H1 (cell line): ENCODE data around the gene DICER1.

Experiments
- CTCF ChIP-seq, 3 experiments: IDR thresholded peaks; 1 replicate in 2 of 3; 2 replicates in 1 of 3; pipeline versions ENCODE4 v1.5.1 to v1.6.1; 2011; ENCODE audit warnings: low read length in 3 of 3, mild to moderate bottlenecking in 3 of 3, inconsistent platforms in 2 of 3, low read depth in 1 of 3, moderate library complexity in 1 of 3; ENCODE audit not compliant: insufficient read depth in 1 of 3; ENCODE audit errors: control extremely low read depth in 1 of 3
- MAX ChIP-seq: IDR thresholded peaks from 2 replicates; pipeline ENCODE4 v1.6.1; 2012; ENCODE audit warnings: inconsistent platforms
- TBP ChIP-seq: IDR thresholded peaks from 2 replicates; pipeline ENCODE4 v1.6.1; 2011; ENCODE audit warnings: low read depth, low read length, improper control_type of control experiment
- ZNF274 ChIP-seq: IDR thresholded peaks from 2 replicates; pipeline ENCODE4 v1.7.0; 2012; ENCODE audit warnings: low read length, borderline replicate concordance; ENCODE audit errors: extremely low read depth

GRCh38 chr14:95204705-95205104 lies 47.4 kb upstream of the DICER1 start:
- TF ChIP-seq ZNF274: no peak
- no peak for TF ChIP-seq CTCF (IDR thresholded peaks at IDR 0.05; ENCODE audit: control extremely low read depth in 1 of 3, insufficient read depth in 1 of 3, low read depth in 1 of 3, low read length in 3 of 3)
- no peak for TF ChIP-seq TBP
- no peak for TF ChIP-seq MAX
